GM18858 (cell line): ENCODE data around the gene TCL1B.

Source experiments
- ATAC-seq: cut with Tn5 transposase; IDR thresholded peaks from one replicate; pipeline ENCODE4 v1.9.1; 2021; ENCODE audit not compliant: unreplicated experiment

The TCL1B gene

DNA sequence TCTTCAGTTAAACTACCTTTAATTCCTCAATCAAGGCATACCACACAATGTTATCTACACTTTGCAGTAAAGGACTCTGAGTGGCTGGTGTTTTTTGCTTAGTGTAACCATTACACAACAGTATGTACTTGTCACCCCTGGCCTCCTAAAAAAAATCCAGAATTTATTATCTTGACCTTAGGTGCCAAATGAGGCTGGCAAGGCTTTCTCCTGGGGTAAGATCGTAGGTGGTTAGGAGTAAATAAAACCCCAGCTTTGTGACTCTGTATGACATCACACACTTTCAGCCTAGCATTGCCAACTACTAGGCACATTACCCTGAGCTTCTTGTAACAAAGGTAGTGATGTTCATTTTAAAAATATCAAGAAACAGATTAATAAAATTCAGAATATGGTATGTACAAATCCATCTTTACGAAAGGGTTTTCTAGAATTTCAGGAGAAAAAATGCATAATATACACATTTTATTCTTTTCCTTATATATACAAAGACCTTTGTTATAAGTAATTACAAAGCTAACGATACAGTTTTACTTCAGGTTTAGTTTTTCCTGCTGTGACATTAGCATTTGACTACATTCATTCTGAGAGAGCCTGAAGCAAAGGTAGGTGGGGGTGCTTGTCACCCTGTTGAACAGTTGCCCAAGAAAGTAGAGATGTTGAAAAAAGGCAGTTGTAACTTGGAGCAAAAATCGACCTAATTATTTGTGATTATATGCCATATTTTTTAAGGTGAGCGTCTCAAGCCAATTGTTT lies 14.2 kb downstream of the TCL1B start:
- no peak for ATAC-seq

DNA sequence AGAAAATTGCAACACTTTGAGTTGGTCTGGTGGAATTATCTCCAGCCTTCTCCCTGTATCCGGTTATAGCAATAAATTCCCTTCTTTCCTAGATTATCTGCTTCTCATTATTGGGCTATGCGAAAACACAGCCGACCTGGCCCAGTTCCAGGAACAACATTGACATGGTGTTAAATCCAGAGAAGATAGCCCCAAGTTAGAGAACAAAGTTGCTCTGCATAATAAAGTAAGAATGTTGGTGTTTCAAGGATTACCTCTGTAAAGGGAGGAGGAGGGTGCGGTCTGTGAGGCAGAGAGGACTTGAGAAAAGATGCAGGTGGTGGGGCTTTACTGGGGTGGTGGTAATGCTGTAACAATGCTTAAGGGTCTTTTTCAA lies 15.6 kb downstream of the TCL1B start:
- no peak for ATAC-seq

GRCh38 chr14:95703341-95703740 lies 17.1 kb downstream of the TCL1B start:
- no peak for ATAC-seq

DNA sequence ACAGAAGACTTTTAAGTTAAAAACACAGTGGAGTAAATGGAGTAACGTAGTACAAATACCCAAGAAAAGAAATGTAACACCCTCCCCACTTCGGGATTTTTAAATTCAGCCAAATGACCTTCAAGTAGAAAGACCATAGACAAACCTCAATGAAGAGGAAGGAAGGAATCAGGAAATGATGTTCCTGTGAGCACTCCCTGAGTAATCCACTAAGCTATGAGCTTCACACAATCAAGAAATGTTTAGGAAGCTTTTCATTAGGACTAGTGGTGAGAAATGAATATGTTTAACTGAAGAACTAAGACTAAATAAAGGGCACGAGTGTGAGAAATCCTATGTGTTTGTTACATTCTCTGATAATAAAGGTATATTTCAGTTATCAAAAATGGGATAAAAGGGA lies 17.6 kb downstream of the TCL1B start:
- no peak for ATAC-seq

DNA sequence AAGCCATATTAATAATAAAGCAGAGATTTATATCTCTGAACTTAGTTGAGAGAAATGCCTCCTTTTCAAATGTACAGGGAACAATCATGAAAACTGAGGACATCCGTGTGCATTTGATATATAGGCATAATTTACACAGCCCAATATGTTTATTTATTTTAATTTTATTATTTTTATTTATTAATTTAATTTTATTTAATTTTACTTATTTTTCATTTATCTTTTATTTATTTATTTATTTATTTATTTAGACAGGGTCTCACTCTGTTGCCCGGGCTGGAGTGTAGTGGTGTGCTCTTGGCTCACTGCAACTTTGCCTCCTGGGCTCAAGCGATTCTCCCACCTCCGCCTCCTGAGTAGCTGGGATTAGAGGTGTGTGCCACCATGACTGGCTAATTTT lies 19.3 kb downstream of the TCL1B start:
- no peak for ATAC-seq

DNA sequence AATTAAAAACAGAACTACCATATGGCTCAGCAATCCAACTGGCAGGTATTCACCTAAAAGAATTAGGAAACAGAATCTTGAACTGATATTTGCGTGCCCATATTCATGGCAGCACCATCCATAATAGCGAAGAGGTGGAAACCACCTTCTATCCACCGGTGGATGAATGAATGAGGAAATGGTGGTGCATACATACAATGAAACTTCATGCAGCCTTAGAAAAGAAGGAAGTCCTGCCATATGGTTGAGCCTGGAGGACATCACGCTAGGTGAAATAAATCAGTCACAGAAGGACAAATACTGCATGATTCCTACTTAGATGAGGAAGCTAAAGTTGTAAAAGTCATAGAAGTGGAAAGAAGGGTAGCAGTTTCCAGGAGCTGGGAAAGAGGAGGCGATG lies 21.1 kb downstream of the TCL1B start:
- ATAC-seq, result no peak

- ATAC-seq, result no peak
These were observed 23.9 kb downstream of the TCL1B start for GRCh38 chr14:95710106-95710505.

GRCh38 chr14:95711476-95712176 lies 25.4 kb downstream of the TCL1B start:
- no peak for ATAC-seq

GRCh38 chr14:95712398-95712797 lies 26.2 kb downstream of the TCL1B start:
- ATAC-seq, result no peak

DNA sequence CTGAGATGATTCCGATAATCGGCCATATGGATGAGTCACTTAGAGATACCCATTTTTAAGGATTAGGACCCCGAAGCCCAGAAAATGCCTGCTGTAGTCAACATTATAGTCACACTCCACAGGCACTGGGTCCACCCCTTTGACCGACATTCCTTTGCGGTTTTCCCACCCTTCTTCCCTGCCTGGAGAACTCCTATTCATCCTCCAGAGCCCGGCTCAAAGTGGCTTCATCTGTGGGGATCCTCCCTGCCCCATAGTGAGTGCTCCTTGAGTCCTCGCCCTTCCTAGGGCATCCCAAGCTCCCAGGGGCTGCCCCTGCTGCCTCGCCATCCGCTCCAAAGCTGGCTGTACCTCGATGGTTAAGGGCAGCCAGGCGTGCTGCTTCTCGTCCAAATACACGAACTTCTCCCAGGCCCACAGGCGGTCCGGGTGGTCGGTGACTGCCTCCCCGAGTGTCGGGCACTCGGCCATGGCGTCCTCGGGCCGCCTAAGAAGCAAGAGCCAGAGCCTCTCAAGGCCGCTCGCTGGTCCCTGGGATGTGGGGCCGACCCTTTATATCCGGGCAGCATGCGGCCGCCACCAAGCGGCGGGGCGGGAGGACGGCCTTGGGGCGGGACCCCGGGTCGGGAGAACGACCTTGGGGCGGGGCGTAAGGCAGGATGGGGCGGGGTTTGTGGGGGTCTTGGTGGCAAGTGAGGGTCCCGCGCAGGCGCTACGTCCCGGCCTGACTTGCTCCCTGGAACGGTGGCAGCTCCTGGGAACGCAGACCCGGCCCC lies 27.6 kb downstream of the TCL1B start, which contains the start of gene TCL1A:
Gene TCL1A, minus strand, starts transcription at position 530 of the 776 bp plus-strand sequence. Its CDS starts 59 bp downstream, at position 471.
- peak; percentile 66 for ATAC-seq

DNA sequence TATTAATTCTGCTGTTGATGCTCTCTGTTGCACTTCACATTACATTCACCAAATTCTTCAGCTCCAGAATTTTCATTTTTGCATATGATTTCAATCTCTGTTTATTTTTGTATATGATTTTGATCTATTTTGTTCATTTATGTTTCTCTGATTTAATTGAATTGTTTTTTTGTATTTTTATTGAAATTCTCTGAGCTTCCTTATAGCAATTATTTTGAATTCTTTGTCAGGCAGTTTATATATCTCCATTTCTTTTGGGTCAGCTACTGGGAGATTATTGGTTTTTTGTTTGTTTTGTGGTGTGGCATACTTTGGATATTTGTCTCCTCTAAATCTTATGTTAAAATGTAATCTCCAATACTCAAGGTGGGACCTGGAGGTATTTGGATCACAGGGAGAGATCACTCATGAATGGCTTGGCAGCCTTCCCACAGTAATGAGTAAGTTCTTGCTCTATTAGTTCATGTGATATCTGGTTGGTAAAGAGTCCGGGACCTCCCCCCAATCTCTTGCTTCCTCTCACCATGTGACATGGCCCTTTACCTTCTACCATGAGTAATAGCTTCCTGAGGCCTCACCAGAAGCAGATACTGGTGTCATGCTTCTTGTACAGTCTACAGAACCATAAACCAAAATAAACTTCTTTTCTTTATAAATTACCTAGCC lies 36.4 kb downstream of the TCL1B start:
- no peak for ATAC-seq

DNA sequence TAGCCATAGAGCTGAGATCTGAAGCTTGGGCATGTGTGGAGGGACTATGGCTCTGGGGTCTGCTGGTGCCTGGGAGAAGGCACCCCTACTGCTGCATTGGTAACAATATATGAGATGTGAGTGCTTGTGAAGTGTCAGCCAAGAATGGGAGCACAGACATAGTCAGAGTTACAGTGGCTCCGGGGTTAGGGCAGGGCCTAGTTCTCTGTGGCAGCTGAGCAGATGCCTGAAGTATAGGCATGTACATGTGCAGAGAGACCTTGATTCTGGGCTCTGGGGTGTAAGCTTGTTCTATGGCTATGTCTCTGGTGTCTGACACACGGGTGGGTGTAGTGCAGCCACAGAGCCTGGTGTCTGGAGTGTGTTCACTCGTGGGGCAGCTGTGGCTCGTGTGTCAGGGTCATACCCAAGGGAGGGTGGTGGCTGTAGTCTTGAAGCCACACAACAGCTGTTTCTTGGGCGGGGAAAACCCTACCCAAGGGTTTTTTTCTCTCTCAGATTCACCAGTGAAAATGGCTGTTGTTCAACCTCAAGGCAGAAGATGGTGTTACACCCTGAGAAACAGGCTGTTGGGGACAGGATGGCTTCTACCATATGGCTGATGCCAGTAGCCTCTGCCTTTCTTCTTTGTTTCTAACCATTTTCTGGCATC lies 39.6 kb downstream of the TCL1B start:
- ATAC-seq, result peak; percentile 78

DNA sequence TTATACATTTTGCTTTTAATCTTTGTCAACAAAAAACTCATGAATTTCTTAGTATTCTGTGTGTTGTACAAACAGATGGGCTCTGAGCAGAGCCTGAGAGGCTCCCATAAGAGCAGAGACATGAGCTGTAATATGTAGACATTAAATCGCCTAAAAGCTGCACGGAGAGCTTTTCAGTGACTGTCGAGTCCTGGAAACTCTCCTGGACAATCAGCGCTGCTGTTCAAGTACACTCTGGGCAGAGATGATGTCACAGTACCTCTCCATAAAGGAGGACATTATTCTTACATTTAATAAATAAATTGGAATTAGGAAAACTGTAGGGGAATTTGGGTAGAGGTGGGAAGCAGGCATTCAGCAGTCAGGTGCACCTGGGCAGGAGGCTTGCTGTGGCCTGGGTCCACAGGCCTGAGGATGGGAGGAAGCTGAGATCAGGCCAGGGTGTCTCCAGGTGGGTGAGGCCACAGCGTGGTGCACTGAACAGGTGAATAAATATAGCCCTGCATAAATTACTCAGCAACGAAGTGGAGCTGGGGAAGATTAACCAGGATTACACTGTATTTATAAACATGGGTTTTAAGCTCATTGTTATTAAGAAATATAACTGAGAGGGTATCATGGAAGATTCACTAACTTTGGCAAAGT lies 41.0 kb downstream of the TCL1B start:
- ATAC-seq, result no peak

- ATAC-seq, result peak; percentile 46
These were observed 43.3 kb downstream of the TCL1B start for GRCh38 chr14:95729402-95730028.

GRCh38 chr14:95730126-95730525 lies 43.9 kb downstream of the TCL1B start:
- ATAC-seq, result no peak

DNA sequence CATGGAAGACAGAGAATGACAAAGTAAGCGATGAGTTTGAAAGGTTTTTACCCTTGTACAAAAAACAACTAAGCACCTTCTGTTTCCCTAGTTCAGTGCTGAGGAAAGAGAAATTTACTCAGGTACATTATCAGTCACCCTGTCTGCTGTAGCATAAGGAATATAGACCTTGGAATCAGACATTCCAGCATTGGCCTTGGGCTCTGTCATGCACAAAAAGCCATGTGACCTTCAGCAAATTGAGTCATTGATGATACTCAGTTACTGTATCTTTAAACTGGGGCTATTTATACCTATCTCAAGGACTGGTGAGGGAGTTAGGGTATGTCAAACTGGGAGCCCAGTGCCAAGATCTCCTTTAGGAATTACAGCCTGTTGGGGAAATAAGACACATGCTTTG lies 47.0 kb downstream of the TCL1B start:
- no peak for ATAC-seq

- ATAC-seq, result no peak
These were observed 53.1 kb downstream of the TCL1B start for GRCh38 chr14:95739356-95739755.

DNA sequence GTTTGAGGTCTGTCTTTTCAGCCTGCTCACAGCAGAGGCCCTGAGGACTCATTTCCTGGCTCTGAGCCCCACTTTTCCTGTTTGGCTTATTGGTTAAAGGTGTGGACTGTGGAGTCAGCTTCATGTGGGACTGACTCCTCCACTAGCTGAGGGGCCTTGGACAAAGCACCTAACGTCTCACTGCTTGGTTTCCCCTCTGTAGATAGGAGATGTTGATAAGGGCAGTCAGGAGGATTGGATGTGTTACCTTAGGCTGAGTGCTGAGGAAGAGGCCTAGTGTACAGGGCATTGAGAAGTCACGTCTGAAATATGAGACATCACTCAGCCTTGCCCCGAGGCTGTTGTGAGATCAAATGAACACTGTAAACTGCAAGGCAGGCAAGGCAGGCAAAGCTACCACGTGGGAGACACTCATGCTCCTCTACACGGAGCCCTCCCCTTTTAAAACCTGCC lies 54.8 kb downstream of the TCL1B start:
- ATAC-seq, result no peak

GRCh38 chr14:95741781-95742180 lies 55.6 kb downstream of the TCL1B start:
- no peak for ATAC-seq
